A673 (cell line): Measurements from ENCODE around the gene SLC9A4.

ENCODE experiments used
- CTCF ChIP-seq: fragments of 300-800, 200-600 bp; sonication (generic); conservative IDR thresholded peaks from 2 replicates; pipeline ENCODE4 v1.5.1; 2017; ENCODE audit warnings: low read depth, mild to moderate bottlenecking, antibody characterized with exemption, low read length, moderate library complexity, mixed read lengths
- EZH2 ChIP-seq: fragments of 200-600 bp; sonication (generic); IDR thresholded peaks from 2 replicates; pipeline ENCODE4 v1.6.1; 2017; ENCODE audit warnings: borderline replicate concordance, low read depth, mild to moderate bottlenecking, mixed read lengths, antibody characterized with exemption, low read length; ENCODE audit not compliant: poor library complexity, severe bottlenecking

DNA sequence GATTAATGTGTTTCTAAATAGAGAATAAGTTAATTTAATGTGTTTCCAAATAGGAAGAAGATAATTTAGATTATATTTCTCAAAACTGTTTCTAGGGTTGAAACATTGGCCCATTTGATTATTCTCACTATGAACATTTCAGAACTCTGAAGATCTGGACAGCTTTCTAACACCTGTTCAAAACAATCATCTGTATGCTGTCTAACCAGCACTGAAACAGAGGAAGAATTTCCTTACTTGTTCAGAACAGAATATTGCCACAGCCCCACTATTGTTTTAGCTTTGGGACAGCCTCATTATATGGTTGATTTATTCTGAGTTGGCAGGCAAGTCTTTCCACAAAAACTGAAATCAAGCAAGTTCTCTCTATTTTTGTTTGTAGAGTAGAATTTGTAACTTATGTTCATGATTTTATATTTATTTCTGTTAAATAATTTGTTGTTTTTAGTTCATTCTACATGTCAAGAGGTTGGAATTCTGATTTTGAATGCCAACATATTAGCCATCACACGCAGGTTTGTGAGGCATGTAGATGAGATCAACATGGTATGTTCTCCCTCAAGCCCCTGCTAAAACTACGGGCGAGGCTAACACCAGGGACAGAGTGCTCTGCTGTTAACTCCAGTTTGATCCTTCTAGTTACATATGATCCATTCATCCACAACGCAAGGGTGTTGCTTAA lies 38.9 kb upstream of the SLC9A4 start:
- no peak for TF ChIP-seq CTCF
- TF ChIP-seq EZH2: no peak
